Measurements from ENCODE around the gene TPP1. TPM values are rescaled to one million over a fixed set of nuclear protein-coding genes. Genes with fewer than 3 reads are reported as not detected.
A peak's percentile ranks its signal among the peaks of the same experiment; 100 is the strongest.

The TPP1 gene
- total and polyA plus RNA-seq, 2 of the 13 experiments (the other 11 are each of a cell fraction or from before 2014, with no cell fraction given) = 13.9 to 74.6 TPM

- TF ChIP-seq HNRNPUL1 (IDR thresholded peaks at IDR 0.05; ENCODE audit: low read depth, low read length) = no peak
- no peak for TF ChIP-seq RXRB (CRISPR knock-in tag; IDR thresholded peaks at IDR 0.05; ENCODE audit: borderline replicate concordance)
- no peak for TF ChIP-seq ZNF547 (CRISPR knock-in tag; IDR thresholded peaks at IDR 0.05)
- no peak for TF ChIP-seq MYC (CRISPR knock-in tag; IDR thresholded peaks at IDR 0.05; ENCODE audit: borderline replicate concordance)
- TF ChIP-seq ZNF451 (CRISPR knock-in tag; IDR thresholded peaks at IDR 0.05) = no peak
- no peak for TF ChIP-seq REPIN1 (CRISPR knock-in tag; IDR thresholded peaks at IDR 0.05; ENCODE audit: borderline replicate concordance, low read depth)
- no peak for TF ChIP-seq ZFP37 (CRISPR knock-in tag; IDR thresholded peaks at IDR 0.05; ENCODE audit: borderline replicate concordance)
- TF ChIP-seq MTERF4 (CRISPR knock-in tag; IDR thresholded peaks at IDR 0.05) = no peak
- no peak for TF ChIP-seq RBAK (CRISPR knock-in tag; IDR thresholded peaks at IDR 0.05)
- no peak for TF ChIP-seq PRPF4 (IDR thresholded peaks at IDR 0.05; ENCODE audit: low read depth, low read length, poor library complexity, severe bottlenecking)
- no peak for TF ChIP-seq ZC3H4 (CRISPR knock-in tag; IDR thresholded peaks at IDR 0.05; ENCODE audit: borderline replicate concordance)
- no peak for TF ChIP-seq ZBTB7A (CRISPR knock-in tag; IDR thresholded peaks at IDR 0.05)
- TF ChIP-seq TEAD2 (CRISPR knock-in tag; IDR thresholded peaks at IDR 0.05) = no peak
- no peak for TF ChIP-seq ZNF326 (CRISPR knock-in tag; IDR thresholded peaks at IDR 0.05; ENCODE audit: borderline replicate concordance)
- no peak for TF ChIP-seq ZNF414 (CRISPR knock-in tag; IDR thresholded peaks at IDR 0.05)
- 0 out of 2 replicates have a peak, but pooled peaks have one; percentile 47 for TF ChIP-seq ZNF816 (CRISPR knock-in tag; IDR thresholded peaks at IDR 0.05; ENCODE audit: borderline replicate concordance)
- no peak for TF ChIP-seq RERE (CRISPR knock-in tag; IDR thresholded peaks at IDR 0.05; ENCODE audit: low read depth)
These were observed 7.3 kb downstream of the TPP1 start (continued) for GRCh38 chr11:6611963-6612212.

Measured in HepG2 (cell line).